ENCODE data around the gene TTLL9.

Gene TTLL9

DNA sequence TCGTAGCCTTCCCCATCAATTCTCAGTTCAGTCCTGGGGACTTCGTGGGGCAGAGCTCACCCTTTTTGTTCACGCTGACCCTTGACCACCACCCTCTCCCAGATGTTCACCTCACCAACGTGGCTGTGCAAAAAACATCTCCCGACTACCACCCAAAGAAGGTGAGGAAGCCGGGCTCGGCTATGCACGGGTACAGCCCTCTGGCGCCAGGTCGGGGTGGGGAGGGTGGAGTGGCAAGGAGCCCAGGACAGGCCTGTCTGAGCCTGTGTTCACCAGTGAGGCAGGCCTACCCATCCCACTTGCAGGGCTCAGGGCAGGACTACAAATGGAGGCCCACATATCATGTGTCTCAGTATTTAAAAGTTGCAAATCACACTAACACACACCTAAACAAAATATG, 63.3 kb downstream of the TTLL9 start:
- Histone ChIP-seq H3K4me3 (no peak overlapping the region), H3K36me3 (replicated peaks) (no peaks in the 10 kb centered on the region), H3K9me3 (no peaks in the 10 kb centered on the region), H3K4me1 (no peaks in the 10 kb centered on the region), H3K27me3 (ENCODE audit: low read depth) (peaks cover 9% of the 10 kb centered on the region)
- in situ Hi-C loops (cut with MboI; ENCODE audit: low sequenced_read_pairs) = no loop called here
- no peak for DNase-seq (ENCODE audit: low spot score in 2 of 2)

DNA sequence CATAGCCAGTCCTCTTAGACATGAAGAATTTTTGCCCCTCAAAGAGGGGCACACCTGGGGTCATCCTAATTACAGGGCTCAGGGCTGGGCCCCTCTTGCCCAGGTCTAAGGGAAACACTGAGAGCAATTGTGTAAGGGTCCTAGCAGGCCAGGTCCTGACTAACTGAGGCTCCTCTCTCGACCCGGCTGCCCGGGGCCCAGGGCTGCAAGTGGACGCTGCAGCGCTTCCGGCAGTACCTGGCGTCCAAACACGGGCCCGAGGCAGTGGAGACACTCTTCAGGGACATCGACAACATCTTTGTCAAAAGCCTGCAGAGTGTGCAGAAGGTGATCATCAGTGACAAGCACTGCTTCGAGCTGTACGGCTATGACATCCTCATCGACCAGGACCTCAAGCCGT, 64.1 kb downstream of the TTLL9 start:
- no peak for DNase-seq (ENCODE audit: low spot score in 2 of 2)
- Histone ChIP-seq H3K27me3 (ENCODE audit: low read depth) (peaks cover 7% of the 10 kb centered on the region; the same call in 1 of the 2 replicates), H3K4me3 (no peak overlapping the region), H3K9me3 (no peaks in the 10 kb centered on the region), H3K4me1 (no peaks in the 10 kb centered on the region), H3K36me3 (replicated peaks) (no peaks in the 10 kb centered on the region)
- in situ Hi-C loops (cut with MboI; ENCODE audit: low sequenced_read_pairs) = no loop called here

DNA sequence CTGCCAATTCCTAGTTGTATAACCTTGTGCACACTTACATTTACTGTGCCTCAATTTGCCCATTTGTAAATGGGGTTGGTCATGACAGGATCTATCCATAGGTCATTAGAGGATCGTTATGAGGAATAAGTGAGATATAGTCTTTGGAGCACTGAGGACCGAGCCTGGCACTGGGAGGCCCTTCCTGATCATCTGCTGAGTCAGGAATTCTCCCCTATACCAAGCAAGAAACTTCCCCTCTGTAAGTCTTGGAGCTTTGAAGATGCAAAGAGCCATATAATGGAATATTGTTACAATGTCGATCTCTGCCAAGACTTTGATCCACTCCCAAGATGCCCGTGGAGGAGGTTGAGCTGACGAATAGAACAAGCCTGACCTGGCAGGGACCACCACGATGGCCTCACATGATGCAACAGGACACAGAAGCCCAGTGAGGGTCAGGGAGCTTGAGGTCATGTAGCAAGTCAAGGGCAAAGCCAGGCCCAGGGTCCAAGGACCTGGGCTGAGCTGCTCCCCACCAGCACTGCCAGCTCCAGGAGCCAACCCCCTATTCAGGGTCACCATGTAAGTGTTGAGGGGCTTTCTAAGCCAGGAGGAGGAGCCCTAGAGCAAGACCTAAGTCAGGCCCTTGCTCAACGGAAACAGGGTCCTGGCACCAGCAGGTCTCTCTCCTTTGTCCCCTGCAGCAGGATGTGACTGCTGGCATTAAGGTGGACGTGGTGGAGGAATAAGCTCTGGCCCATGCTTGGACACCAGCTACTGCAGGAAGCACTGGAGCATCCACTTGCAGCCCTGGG, 64.7 kb downstream of the TTLL9 start:
- DNase-seq (ENCODE audit: low spot score in 2 of 2) = no peak
- Histone ChIP-seq H3K9me3 (no peaks in the 10 kb centered on the region), H3K4me3 (no peak overlapping the region), H3K27me3 (ENCODE audit: low read depth) (peaks cover 3% of the 10 kb centered on the region; the same call in 1 of the 2 replicates), H3K36me3 (replicated peaks) (no peaks in the 10 kb centered on the region), H3K4me1 (no peaks in the 10 kb centered on the region)
- in situ Hi-C loops (cut with MboI; ENCODE audit: low sequenced_read_pairs) = no loop called here

DNA sequence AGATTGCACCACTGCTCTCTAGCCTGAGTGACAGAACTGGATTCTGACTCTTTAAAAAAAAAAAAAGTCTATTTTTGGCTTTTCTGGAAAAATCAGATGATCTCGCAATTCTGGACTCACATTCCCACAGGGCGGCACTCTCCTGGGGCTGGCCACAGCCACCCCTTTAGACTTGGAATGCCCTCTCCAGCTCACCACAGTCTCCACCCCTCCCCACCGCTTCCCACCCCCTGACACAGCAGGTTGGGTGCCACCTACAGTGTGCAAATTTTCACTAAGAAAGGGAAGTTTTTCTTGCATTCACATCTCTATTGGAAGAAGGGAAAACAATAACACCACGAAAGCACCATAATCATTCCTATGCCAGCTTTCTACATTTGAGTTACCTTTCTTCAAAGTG, 66.0 kb downstream of the TTLL9 start:
- DNase-seq (ENCODE audit: low spot score in 2 of 2) = no peak
- H3K4me3 ChIP-seq = no peak overlapping the region
- H3K36me3 ChIP-seq (replicated peaks) = no peaks in the 10 kb centered on the region
- H3K4me1 ChIP-seq = no peaks in the 10 kb centered on the region
- H3K9me3 ChIP-seq = no peaks in the 10 kb centered on the region
- in situ Hi-C loops (cut with MboI; ENCODE audit: low sequenced_read_pairs) = no loop called here
- no peaks in the 10 kb centered on the region for H3K27me3 ChIP-seq (ENCODE audit: low read depth)

DNA sequence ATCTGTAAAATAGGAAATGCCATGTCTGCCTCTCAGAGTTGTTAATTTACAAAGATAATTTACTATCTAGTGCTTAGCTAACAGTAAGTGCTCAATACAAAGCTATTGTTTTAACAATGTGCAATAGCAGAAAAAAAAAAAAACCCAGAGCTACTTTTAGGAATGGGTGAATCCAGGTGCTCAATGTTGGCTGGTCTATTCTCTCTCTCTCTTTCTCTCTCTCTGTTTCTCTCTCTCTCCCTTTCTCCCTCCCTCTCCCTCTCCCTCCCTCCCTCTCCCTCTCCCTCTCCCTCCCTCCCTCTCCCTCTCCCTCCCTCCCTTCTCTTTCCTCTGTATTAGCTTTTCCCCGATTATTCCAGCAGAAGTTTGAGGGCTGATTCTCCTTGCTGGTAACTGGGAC, 67.4 kb downstream of the TTLL9 start:
- no peak overlapping the region for H3K4me3 ChIP-seq
- no peaks in the 10 kb centered on the region for H3K27me3 ChIP-seq (ENCODE audit: low read depth)
- no peak for DNase-seq (ENCODE audit: low spot score in 2 of 2)
- no peaks in the 10 kb centered on the region for H3K36me3 ChIP-seq (replicated peaks)
- H3K4me1 ChIP-seq = no peaks in the 10 kb centered on the region
- H3K9me3 ChIP-seq = no peaks in the 10 kb centered on the region
- in situ Hi-C loops (cut with MboI; ENCODE audit: low sequenced_read_pairs) = no loop called here

DNA sequence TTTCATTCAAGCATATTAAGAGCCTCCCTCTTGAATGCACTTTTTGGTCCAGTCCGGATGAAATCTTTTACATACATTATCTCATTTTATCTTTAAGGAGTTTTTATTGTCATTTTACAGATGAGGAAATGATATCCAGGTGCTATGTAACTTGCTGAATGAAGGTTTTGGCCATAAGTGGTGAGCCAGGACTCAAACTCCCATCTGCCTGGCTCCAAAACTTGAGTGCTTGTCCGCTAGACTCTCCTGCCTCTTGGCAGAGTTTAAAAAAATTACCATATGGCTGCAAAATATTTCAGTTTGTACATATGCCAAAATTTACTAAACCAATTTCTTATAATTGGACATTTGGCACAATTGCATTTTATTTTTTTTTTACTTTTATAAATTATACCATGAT, 69.2 kb downstream of the TTLL9 start:
- in situ Hi-C loops (cut with MboI; ENCODE audit: low sequenced_read_pairs) = no loop called here
- H3K4me3 ChIP-seq = no peak overlapping the region
- DNase-seq (ENCODE audit: low spot score in 2 of 2) = no peak

DNA sequence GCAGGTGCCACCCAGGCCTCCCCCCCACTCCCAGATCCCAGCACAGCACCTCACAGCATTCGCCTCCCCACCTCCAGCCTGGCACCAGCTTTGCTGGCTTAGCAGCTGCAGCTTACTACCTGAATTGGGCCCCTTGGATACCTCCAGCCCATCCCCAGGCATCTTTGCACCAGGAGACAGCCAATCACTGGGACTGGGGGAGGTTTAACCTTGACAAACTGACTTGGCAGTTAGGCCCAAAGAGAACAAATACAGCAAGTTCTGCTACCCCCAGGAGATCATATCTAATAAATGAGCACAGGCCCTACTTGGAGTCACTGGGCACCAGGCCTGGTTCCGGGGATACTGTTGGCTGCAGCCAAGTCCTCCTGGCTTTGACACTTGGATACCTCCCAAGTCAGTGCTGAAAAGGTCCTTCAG, 72.6 kb downstream of the TTLL9 start:
- in situ Hi-C loops (cut with MboI; ENCODE audit: low sequenced_read_pairs) = no loop called here
- Histone ChIP-seq H3K36me3 (replicated peaks) (peaks cover 36% of the 10 kb centered on the region), H3K9me3 (no peaks in the 10 kb centered on the region), H3K4me3 (no peak overlapping the region), H3K4me1 (no peaks in the 10 kb centered on the region), H3K27me3 (ENCODE audit: low read depth) (no peaks in the 10 kb centered on the region)
- DNase-seq (ENCODE audit: low spot score in 2 of 2) = no peak

More for the DNA sequence above, 69.2 kb downstream of the TTLL9 start:
- peaks cover 4% of the 10 kb centered on the region; the same call in 1 of the 2 replicates for H3K36me3 ChIP-seq (replicated peaks)
- H3K27me3 ChIP-seq (ENCODE audit: low read depth) = no peaks in the 10 kb centered on the region
- H3K4me1 ChIP-seq = no peaks in the 10 kb centered on the region
- H3K9me3 ChIP-seq = no peaks in the 10 kb centered on the region

DNA sequence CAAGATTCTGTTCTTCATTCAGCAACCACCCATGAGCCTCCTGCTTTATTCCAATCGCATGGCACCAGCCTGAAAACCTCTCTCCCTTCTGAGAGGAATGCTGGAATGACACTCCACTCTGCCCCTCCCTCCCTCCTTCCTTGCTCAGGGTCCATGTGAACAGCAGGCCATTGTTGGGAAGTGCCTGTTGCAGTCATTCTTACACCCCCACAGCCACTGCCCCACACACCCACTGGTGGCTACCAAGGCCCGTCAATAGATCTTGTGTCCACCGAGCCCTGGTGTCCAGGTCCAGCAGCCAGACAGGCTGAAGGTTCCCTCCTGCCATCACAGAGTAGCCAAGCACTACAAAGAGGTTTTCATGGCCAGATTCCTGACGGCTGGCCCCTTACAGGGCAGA, 74.9 kb downstream of the TTLL9 start:
- Histone ChIP-seq H3K36me3 (replicated peaks) (peaks cover 58% of the 10 kb centered on the region), H3K4me1 (no peaks in the 10 kb centered on the region), H3K4me3 (no peak overlapping the region), H3K9me3 (no peaks in the 10 kb centered on the region), H3K27me3 (ENCODE audit: low read depth) (no peaks in the 10 kb centered on the region)
- no peak for DNase-seq (ENCODE audit: low spot score in 2 of 2)
- in situ Hi-C loops (cut with MboI; ENCODE audit: low sequenced_read_pairs) = no loop called here

DNA sequence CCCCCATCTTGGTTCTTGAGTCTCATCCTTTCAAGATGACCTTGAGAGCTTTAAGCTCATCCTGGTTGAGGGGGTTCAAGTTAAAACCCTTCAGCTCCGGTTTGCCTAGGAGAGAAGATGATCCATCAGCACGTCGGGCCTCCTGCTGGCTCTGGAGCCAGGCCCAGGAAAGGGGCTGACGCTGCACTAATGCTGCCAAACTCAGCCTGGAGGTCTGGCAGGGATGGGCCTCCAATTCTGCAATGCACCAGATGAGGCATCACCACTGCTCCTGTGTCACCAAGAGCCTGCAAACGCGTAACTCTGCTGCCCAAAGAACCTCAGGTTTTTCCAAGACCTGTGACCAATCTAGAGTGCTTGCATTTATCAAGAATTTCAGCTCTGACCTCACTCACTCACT, 75.4 kb downstream of the TTLL9 start:
- H3K27me3 ChIP-seq (ENCODE audit: low read depth) = no peaks in the 10 kb centered on the region
- no peak for DNase-seq (ENCODE audit: low spot score in 2 of 2)
- H3K4me1 ChIP-seq = no peaks in the 10 kb centered on the region; the same call in 1 of the 2 replicates
- in situ Hi-C loops (cut with MboI; ENCODE audit: low sequenced_read_pairs) = no loop called here
- H3K4me3 ChIP-seq = no peak overlapping the region
- peaks cover 60% of the 10 kb centered on the region for H3K36me3 ChIP-seq (replicated peaks)
- H3K9me3 ChIP-seq = no peaks in the 10 kb centered on the region

DNA sequence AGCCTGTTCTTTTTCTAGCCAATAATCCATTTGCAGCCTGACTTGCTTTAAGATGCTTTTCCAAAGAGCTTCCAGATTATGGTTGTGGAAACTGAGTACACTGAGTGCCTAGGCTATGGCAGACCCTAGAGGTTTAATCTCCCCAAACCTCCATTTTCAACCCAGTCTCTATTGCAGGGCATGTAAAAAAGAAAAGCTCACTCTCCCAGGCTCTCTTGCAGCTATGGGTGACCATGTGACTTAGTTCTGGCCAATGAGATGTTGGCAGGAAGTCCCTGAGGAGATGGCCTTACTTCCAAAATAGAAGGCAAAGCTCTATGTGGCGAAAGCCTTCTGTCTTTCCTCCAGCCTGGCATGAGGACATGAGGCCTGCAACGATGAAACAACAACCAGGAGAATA, 77.6 kb downstream of the TTLL9 start:
- DNase-seq (ENCODE audit: low spot score in 2 of 2) = no peak
- in situ Hi-C loops (cut with MboI; ENCODE audit: low sequenced_read_pairs) = no loop called here
- Histone ChIP-seq H3K27me3 (ENCODE audit: low read depth) (no peaks in the 10 kb centered on the region), H3K4me3 (no peak overlapping the region), H3K9me3 (no peaks in the 10 kb centered on the region), H3K4me1 (no peaks in the 10 kb centered on the region; the same call in 1 of the 2 replicates), H3K36me3 (replicated peaks) (peaks cover 63% of the 10 kb centered on the region)

DNA sequence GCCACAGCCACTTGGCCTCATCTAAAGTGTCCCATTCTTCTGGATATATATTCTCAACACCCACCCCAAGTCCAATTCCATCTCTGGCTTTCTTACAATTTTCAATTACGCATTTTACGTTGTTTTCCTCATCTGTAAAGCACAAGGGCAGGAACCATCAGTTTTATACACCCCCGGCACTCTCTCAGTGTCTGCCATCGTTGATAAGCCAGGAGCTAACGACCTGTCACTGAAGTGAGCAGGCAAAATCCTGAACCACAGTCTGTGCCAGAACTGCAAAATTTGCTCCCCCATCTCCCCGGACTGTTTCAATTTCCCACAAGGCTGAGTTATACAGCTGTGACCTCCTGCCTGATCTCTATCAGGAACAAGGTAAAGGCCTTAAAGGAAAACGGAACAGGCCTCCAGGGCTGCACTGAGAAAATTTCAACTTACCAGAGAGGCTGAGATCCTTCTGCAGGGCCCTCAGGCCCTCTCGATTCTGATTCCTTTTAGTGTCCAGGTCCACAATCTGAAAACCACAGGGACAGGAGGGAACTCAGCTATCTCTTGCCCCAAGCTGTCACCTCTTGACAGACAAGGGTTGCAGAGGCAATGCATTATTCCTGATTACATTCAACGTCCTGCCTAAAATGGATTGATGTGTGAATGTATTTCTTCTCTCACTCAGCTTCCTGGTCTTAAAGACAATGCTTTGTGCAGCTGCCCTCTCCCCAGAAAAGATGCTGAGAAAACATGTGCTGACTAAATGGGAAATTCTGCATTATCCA, 79.6 kb downstream of the TTLL9 start:
- in situ Hi-C loops (cut with MboI; ENCODE audit: low sequenced_read_pairs) = loop anchor here (5.0 to 10.0 kb wide), 2 partner anchors 88 to 125 kb away; no protein-coding TSS in a partner anchor
- no peak for DNase-seq (ENCODE audit: low spot score in 2 of 2)
- 0 out of 2 replicates have a peak, but pooled peaks cover 1% of the 10 kb centered on the region for H3K27me3 ChIP-seq (ENCODE audit: low read depth)
- H3K4me3 ChIP-seq = no peak overlapping the region
- H3K9me3 ChIP-seq = no peaks in the 10 kb centered on the region
- peaks cover 57% of the 10 kb centered on the region for H3K36me3 ChIP-seq (replicated peaks)
- H3K4me1 ChIP-seq = no peaks in the 10 kb centered on the region; the same call in 1 of the 2 replicates

DNA sequence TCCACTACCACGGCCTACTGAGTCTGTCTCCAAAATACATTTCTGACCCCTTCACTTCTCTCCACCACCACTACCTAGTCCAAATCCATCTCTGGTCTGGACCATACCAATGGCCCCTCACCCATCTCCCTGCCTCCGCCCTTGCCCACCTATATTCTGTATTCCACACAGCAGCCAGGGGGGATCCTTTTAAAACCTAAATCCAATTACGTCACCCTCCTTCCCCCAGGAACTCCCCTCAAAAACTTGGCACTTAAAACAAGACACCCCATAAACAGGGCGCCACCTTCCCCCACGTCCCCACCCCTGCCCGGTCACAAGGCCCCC, 80.7 kb downstream of the TTLL9 start:
- no peaks in the 10 kb centered on the region; the same call in 1 of the 2 replicates for H3K4me1 ChIP-seq
- H3K4me3 ChIP-seq = peak overlapping the region; percentile 89
- in situ Hi-C loops (cut with MboI; ENCODE audit: low sequenced_read_pairs) = loop anchor here (5.0 to 10.0 kb wide), 2 partner anchors 89 to 126 kb away; no protein-coding TSS in a partner anchor
- no peak for DNase-seq (ENCODE audit: low spot score in 2 of 2)
- H3K9me3 ChIP-seq = no peaks in the 10 kb centered on the region
- H3K36me3 ChIP-seq (replicated peaks) = peaks cover 46% of the 10 kb centered on the region
- H3K27me3 ChIP-seq (ENCODE audit: low read depth) = peaks cover 9% of the 10 kb centered on the region

DNA sequence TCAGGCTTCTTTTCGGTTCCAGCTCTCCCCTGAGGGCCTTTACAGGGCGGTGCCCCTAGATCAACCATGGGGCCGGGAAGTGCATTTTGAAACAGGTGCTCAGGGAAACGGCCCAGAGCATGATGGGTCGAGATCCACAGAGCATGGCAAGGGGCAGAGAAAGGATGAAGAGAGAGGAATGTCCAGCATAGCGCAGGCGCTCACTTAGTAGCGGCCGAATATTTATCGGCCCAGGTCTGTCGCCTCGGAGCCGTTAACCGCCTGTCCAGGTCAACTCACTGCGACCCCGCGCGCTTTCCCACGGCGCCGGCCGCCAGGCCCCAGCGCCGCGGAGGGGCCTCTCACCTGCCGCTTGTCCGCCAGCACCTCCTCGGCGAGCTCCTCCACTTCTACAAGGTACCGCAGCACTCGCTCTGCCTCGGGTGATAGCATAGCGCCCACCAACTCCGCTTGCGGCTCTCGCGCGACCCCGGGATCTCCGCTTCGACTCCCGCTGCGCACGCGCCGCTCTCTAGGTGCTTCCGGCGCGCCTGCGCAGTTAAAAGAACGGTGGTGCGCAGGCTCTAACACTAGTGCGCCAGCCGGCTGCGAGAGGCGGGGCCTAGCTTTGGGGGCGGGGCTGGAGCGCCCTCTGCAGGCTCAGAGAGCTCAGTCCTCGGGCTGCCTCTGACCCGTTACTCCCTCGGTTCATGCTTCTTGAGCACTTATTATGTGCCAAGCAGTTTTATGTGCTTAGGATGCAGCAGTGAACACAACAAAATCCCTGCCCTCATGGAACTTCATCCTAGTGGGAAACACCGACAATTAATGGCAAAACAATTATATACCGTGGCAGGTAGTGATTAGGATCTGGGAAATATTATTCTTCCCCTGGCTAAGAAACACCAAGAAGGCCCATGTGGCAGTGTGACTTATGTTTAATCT, 81.4 kb downstream of the TTLL9 start, which contains the start of gene PDRG1:
Gene PDRG1 (minus strand): TSS at position 517 of the 924 bp plus-strand sequence. CDS start 85 bp downstream, at position 432.
- Histone ChIP-seq H3K27me3 (ENCODE audit: low read depth) (peaks cover 9% of the 10 kb centered on the region), H3K4me3 (peak within 1 kb of the TSS; percentile 89), H3K9me3 (no peaks in the 10 kb centered on the region), H3K4me1 (no peaks in the 10 kb centered on the region; the same call in 1 of the 2 replicates), H3K36me3 (replicated peaks) (peaks cover 40% of the 10 kb centered on the region)
- peak; percentile 94 to 97 for DNase-seq (ENCODE audit: low spot score in 2 of 2)
- in situ Hi-C loops (cut with MboI; ENCODE audit: low sequenced_read_pairs) = loop anchor here (5.0 to 10.0 kb wide), 2 partner anchors 89 to 127 kb away; no protein-coding TSS in a partner anchor

Measured in HAP-1 (cell line).